ENCODE data around the gene INKA2. TPM values are rescaled to one million over a fixed set of nuclear protein-coding genes. Genes with fewer than 3 reads are reported as not detected.

INKA2 gene
- total RNA-seq, 1 donor from 2014 or later: 3.0 TPM

DNA sequence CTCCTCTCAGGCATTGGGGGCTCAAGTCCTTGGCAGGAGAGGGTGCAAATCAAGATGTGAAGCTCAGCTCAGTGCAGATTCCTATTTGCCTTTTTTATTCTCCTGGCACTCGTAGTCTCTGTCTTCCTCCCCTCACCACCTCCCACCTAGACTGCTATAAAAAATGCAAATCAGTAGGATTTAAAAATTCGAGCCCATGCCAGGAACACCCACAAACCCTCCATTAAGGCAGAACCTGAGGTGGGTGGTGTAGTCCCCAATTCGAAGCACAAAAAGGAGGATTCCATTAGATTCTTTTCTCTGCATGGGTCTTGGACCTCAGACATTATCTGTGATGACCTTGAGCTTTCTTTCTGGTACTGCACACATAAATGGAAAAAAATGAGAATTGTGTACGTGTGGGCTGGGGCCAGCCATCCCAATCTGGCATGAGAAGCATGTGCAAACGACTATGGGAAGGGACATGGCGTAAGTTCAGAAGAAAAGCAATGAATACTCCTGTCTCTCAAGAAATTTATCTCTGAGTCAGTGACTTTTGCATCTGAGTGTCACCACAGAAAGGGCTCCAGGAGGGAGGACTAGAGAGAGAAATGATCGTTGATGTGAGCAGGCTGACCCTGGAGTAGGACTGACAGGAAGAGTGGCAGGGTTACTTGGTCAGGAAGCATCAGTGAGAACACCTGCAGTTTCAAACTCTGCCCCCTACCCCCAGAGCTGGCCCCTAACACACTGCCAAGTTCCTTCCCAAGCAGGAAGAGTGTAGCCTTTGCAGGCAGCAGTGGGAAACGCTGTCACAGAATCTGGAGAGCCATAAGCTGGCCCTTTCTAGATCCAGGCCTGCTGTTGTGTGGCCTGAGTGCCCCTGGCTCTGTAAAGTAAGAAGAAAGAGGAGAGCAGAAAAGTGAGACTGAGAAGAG is 1.7 kb downstream of the INKA2 start:
- no peaks in the 10 kb centered on the region for H3K36me3 ChIP-seq (ENCODE audit: control insufficient read depth, insufficient read depth, low read length)
- H3K4me3 ChIP-seq (ENCODE audit: low read depth, low read length): peak overlapping the region; percentile 54
- DNase-seq (ENCODE audit: low read depth): no peak
- H3K27me3 ChIP-seq (ENCODE audit: control insufficient read depth, insufficient read depth, low read length): peaks cover 9% of the 10 kb centered on the region
- TF ChIP-seq CTCF (IDR thresholded peaks at IDR 0.05; ENCODE audit: insufficient read depth, low read length, poor library complexity, severe bottlenecking): no peak

DNA sequence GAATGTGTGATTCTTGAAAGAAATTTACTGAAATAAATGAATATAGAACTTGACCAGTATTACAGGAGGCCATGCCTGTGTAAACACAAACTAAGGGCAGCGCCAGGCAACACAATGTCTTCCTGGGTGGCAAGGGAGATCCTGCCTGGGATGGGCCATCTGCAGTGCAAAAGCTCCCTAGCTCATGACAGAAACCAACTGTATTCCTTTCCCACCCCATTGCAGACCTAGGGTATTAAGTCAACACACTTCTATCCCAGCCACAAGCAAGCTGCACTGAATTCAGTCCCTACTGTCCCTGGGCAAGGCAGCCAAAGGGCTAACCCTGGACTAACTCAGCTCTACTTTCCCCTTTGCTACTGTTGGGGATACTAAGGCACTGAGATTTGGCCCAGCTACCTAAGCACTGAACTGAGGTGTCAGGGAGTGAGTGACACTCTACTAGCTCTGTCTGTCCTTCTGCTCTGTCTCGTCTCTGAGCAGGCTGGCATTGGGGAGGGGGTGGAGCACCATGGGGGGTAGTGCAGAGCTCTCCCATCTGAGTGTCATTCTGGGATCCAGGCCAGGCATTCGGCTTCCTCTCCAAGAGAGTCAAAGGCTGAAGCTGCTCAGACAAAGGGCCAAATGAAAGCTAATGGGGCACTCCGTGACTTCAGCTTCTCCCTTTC is 2.5 kb downstream of the INKA2 start:
- no peak for DNase-seq (ENCODE audit: low read depth)
- no peak for TF ChIP-seq CTCF (IDR thresholded peaks at IDR 0.05; ENCODE audit: insufficient read depth, low read length, poor library complexity, severe bottlenecking)
- Histone ChIP-seq H3K27me3 (ENCODE audit: control insufficient read depth, insufficient read depth, low read length) (peaks cover 9% of the 10 kb centered on the region), H3K36me3 (ENCODE audit: control insufficient read depth, insufficient read depth, low read length) (no peaks in the 10 kb centered on the region), H3K4me3 (ENCODE audit: low read depth, low read length) (no peak overlapping the region)

DNA sequence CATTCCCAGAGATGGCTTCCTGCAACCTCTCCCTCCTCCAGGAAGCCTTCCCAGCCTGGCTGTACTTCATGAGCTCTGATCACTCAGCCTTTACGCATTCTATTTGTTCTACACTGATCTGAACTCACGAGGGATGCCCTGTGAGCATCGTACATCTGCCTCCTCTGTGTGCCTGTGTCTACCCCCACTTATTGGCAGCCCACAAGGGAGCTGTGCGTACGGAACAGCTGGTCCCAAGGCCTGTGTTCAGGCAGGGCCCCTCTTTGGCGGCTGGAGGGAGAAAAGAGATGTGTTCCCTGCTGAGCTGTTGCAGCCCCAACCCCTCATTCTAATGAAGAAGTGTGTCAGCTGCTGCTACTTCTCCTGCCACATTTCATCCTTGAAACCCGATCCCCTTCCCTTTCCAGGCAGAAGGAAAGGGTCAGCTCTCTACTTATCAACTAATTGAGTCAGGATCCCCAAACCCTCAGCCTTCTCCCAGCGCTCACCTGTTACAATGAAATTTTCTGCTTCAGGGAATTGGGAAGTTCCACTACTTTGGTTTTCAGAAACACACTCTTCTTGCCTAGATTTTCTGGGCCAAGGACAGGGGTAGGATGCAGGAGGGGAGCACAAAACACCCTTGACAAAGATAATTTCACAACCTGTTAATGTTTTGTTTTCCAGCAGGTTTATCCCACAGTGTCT is 3.2 kb downstream of the INKA2 start:
- no peak for DNase-seq (ENCODE audit: low read depth)
- no peaks in the 10 kb centered on the region for H3K36me3 ChIP-seq (ENCODE audit: control insufficient read depth, insufficient read depth, low read length)
- no peak for TF ChIP-seq CTCF (IDR thresholded peaks at IDR 0.05; ENCODE audit: insufficient read depth, low read length, poor library complexity, severe bottlenecking)
- peaks cover 4% of the 10 kb centered on the region for H3K27me3 ChIP-seq (ENCODE audit: control insufficient read depth, insufficient read depth, low read length)
- H3K4me3 ChIP-seq (ENCODE audit: low read depth, low read length): no peak overlapping the region

- Histone ChIP-seq H3K36me3 (ENCODE audit: control insufficient read depth, insufficient read depth, low read length) (no peaks in the 10 kb centered on the region), H3K4me3 (ENCODE audit: low read depth, low read length) (no peak overlapping the region), H3K27me3 (ENCODE audit: control insufficient read depth, insufficient read depth, low read length) (peaks cover 2% of the 10 kb centered on the region)
- TF ChIP-seq CTCF (IDR thresholded peaks at IDR 0.05; ENCODE audit: insufficient read depth, low read length, poor library complexity, severe bottlenecking): no peak
- DNase-seq (ENCODE audit: low read depth): no peak
Observed at GRCh38 chr1:111735321-111735720, 3.9 kb downstream of the INKA2 start.

DNA sequence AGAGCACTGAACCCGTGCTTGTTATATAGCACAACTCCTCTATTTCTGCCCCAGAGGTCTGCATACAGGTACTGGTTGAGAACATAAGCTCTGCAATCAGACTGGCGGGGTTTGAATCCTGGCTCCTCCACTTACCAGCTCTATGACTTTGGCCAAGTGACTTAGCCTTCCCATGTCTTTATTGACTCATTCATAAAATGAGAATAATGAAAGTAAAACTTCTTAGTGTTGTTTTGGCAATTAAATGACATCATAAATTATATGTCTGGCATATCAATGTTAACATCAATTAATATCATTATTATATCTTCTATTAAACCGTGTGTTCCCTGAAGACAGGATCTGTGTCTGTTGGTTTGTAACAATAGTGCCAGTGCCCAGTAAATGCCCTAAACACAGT is 4.3 kb downstream of the INKA2 start:
- peaks cover 2% of the 10 kb centered on the region for H3K27me3 ChIP-seq (ENCODE audit: control insufficient read depth, insufficient read depth, low read length)
- H3K36me3 ChIP-seq (ENCODE audit: control insufficient read depth, insufficient read depth, low read length): no peaks in the 10 kb centered on the region
- no peak for DNase-seq (ENCODE audit: low read depth)
- no peak overlapping the region for H3K4me3 ChIP-seq (ENCODE audit: low read depth, low read length)
- no peak for TF ChIP-seq CTCF (IDR thresholded peaks at IDR 0.05; ENCODE audit: insufficient read depth, low read length, poor library complexity, severe bottlenecking)

Measured in kidney epithelial cell (primary cell).